ENCODE data around the gene C19orf47. TPM values are rescaled to one million over a fixed set of nuclear protein-coding genes. Genes with fewer than 3 reads are reported as not detected.

Gene C19orf47
- polyA plus RNA-seq, 4 donors, result 9.7 to 16.8 (median 14.1) TPM

- no peak for DNase-seq (ENCODE audit: low read depth in 4 of 4, low spot score in 2 of 4)
Observed at GRCh38 chr19:40321076-40321475, 27.1 kb downstream of the C19orf47 start.

- DNase-seq (ENCODE audit: low read depth in 4 of 4, low spot score in 2 of 4), result no peak
Observed at GRCh38 chr19:40320558-40320935, 27.6 kb downstream of the C19orf47 start.

GRCh38 chr19:40317338-40317737, 30.9 kb downstream of the C19orf47 start:
- DNase-seq (ENCODE audit: low read depth in 4 of 4, low spot score in 2 of 4), result no peak

GRCh38 chr19:40315812-40316470, 32.3 kb downstream of the C19orf47 start:
- no peak for DNase-seq (ENCODE audit: low read depth in 4 of 4, low spot score in 2 of 4)

GRCh38 chr19:40314656-40315055, 33.5 kb downstream of the C19orf47 start:
- no peak for DNase-seq (ENCODE audit: low read depth in 4 of 4, low spot score in 2 of 4)

GRCh38 chr19:40313229-40313983, 34.8 kb downstream of the C19orf47 start:
- no peak for DNase-seq (ENCODE audit: low read depth in 4 of 4, low spot score in 2 of 4)

GRCh38 chr19:40312533-40312932, 35.7 kb downstream of the C19orf47 start:
- no peak for DNase-seq (ENCODE audit: low read depth in 4 of 4, low spot score in 2 of 4)

GRCh38 chr19:40309666-40310065, 38.5 kb downstream of the C19orf47 start:
- no peak for DNase-seq (ENCODE audit: low read depth in 4 of 4, low spot score in 2 of 4)

- DNase-seq (ENCODE audit: low read depth in 4 of 4, low spot score in 2 of 4), result peak in 3 of 4 donors; percentile 60 to 82 (median 63)
Observed at GRCh38 chr19:40305403-40305802, 42.8 kb downstream of the C19orf47 start.

GRCh38 chr19:40304306-40304705, 43.9 kb downstream of the C19orf47 start:
- no peak for DNase-seq (ENCODE audit: low read depth in 4 of 4, low spot score in 2 of 4)

GRCh38 chr19:40303765-40304164, 44.4 kb downstream of the C19orf47 start:
- no peak for DNase-seq (ENCODE audit: low read depth in 4 of 4, low spot score in 2 of 4)

GRCh38 chr19:40302224-40303011, 45.8 kb downstream of the C19orf47 start:
- no peak for DNase-seq (ENCODE audit: low read depth in 4 of 4, low spot score in 2 of 4)

GRCh38 chr19:40300668-40301067, 47.5 kb downstream of the C19orf47 start:
- no peak for DNase-seq (ENCODE audit: low read depth in 4 of 4, low spot score in 2 of 4)

GRCh38 chr19:40298026-40298425, 50.2 kb downstream of the C19orf47 start:
- no peak for DNase-seq (ENCODE audit: low read depth in 4 of 4, low spot score in 2 of 4)

GRCh38 chr19:40294560-40294959, 53.6 kb downstream of the C19orf47 start:
- no peak for DNase-seq (ENCODE audit: low read depth in 4 of 4, low spot score in 2 of 4)

GRCh38 chr19:40286971-40287421, 61.2 kb downstream of the C19orf47 start:
- DNase-seq (ENCODE audit: low read depth in 4 of 4, low spot score in 2 of 4), result no peak

GRCh38 chr19:40286235-40286970, 61.8 kb downstream of the C19orf47 start:
- DNase-seq (ENCODE audit: low read depth in 4 of 4, low spot score in 2 of 4), result no peak

GRCh38 chr19:40285353-40286234, 62.6 kb downstream of the C19orf47 start:
- peak; percentile 95 to 100 (median 99) for DNase-seq (ENCODE audit: low read depth in 4 of 4, low spot score in 2 of 4)

- peak in 2 of 4 donors; percentile 50 to 61 for DNase-seq (ENCODE audit: low read depth in 4 of 4, low spot score in 2 of 4)
Observed at GRCh38 chr19:40284501-40285352, 63.5 kb downstream of the C19orf47 start, which contains the start of gene AKT2. TSS of gene AKT2 (minus strand) at chr19:40285345. CDS start at chr19:40265267, 20,078 bp downstream.

Data from left renal cortex interstitium (tissue), 4 donors.